Trophoblast cell (in vitro differentiated cells and primary cell): ENCODE measurements around the gene PON3.

Experiments
- DNase-seq, 2 donors: peaks; one replicate each; pipeline ENCODE4 v3.0.0-alpha.2; 2016
- H2AFZ ChIP-seq: 2 replicates; pipeline ENCODE4 v1.6.1; 2013; ENCODE audit warnings: low read length, moderate library complexity, mild to moderate bottlenecking; ENCODE audit not compliant: insufficient read depth, poor library complexity
- H2AK5ac ChIP-seq: 2 replicates; pipeline ENCODE4 v1.6.1; 2013; ENCODE audit warnings: mild to moderate bottlenecking, low read length
- H2BK120ac ChIP-seq: 2 replicates; pipeline ENCODE4 v1.6.1; 2013; ENCODE audit warnings: low read length, mild to moderate bottlenecking, moderate library complexity; ENCODE audit not compliant: insufficient read depth, poor library complexity
- H2BK12ac ChIP-seq: 2 replicates; pipeline ENCODE4 v1.6.1; 2013; ENCODE audit warnings: mild to moderate bottlenecking, low read length, moderate library complexity
- H2BK5ac ChIP-seq: 2 replicates; pipeline ENCODE4 v1.6.1; 2013; ENCODE audit warnings: low read length, low read depth, moderate library complexity, mild to moderate bottlenecking; ENCODE audit not compliant: poor library complexity
- H3K14ac ChIP-seq: 2 replicates; pipeline ENCODE4 v1.6.1; 2013; ENCODE audit warnings: mild to moderate bottlenecking, low read length
- H3K18ac ChIP-seq: 2 replicates; pipeline ENCODE4 v1.6.1; 2013; ENCODE audit warnings: mild to moderate bottlenecking, low read length
- H3K23ac ChIP-seq: 2 replicates; pipeline ENCODE4 v1.6.1; 2013; ENCODE audit warnings: low read length
- H3K27ac ChIP-seq: 2 replicates; pipeline ENCODE4 v1.5.1; 2013; ENCODE audit warnings: low read depth, mild to moderate bottlenecking, inconsistent platforms, low read length, moderate library complexity
- H3K27me3 ChIP-seq: 2 replicates; pipeline ENCODE4 v1.6.1; 2013; ENCODE audit warnings: inconsistent platforms, mild to moderate bottlenecking, low read length, moderate library complexity; ENCODE audit not compliant: insufficient read depth
- H3K36me3 ChIP-seq, 2 experiments: 1 replicate in 1 of 2; 2 replicates in 1 of 2; pipeline ENCODE4 v1.6.1; 2013; ENCODE audit warnings: low read length in 2 of 2, mild to moderate bottlenecking in 2 of 2, moderate library complexity in 1 of 2; ENCODE audit not compliant: insufficient read depth in 2 of 2, control insufficient read depth in 1 of 2
- H3K4ac ChIP-seq: 2 replicates; pipeline ENCODE4 v1.6.1; 2013; ENCODE audit warnings: low read depth, mild to moderate bottlenecking, low read length, moderate library complexity
- H3K4me1 ChIP-seq, 2 experiments: 1 replicate in 1 of 2; 2 replicates in 1 of 2; pipeline ENCODE4 v1.6.1; 2013; ENCODE audit warnings: low read length in 2 of 2, mild to moderate bottlenecking in 2 of 2, moderate library complexity in 1 of 2; ENCODE audit not compliant: insufficient read depth in 2 of 2, control insufficient read depth in 1 of 2
- H3K4me2 ChIP-seq: 2 replicates; pipeline ENCODE4 v1.6.1; 2013; ENCODE audit warnings: inconsistent platforms, mild to moderate bottlenecking, low read length, moderate library complexity
- H3K4me3 ChIP-seq: 2 replicates; pipeline ENCODE4 v1.5.1; 2013; ENCODE audit warnings: mild to moderate bottlenecking, low read depth, low read length, inconsistent platforms
- H3K79me1 ChIP-seq: one replicate; pipeline ENCODE4 v1.6.1; 2013; ENCODE audit warnings: low read length
- H3K79me2 ChIP-seq: 2 replicates; pipeline ENCODE4 v1.6.1; 2013; ENCODE audit warnings: low read length, mild to moderate bottlenecking; ENCODE audit not compliant: control insufficient read depth, insufficient read depth, poor library complexity
- H3K9ac ChIP-seq: 2 replicates; pipeline ENCODE4 v1.6.1; 2013; ENCODE audit warnings: mild to moderate bottlenecking, low read length
- H3K9me3 ChIP-seq: 2 replicates; pipeline ENCODE4 v1.6.1; 2013; ENCODE audit warnings: low read depth, mild to moderate bottlenecking, control low read depth, inconsistent platforms, low read length; ENCODE audit not compliant: insufficient read depth
- H4K12ac ChIP-seq: 2 replicates; pipeline ENCODE4 v1.6.1; 2013; ENCODE audit warnings: low read depth, mild to moderate bottlenecking, low read length, moderate library complexity
- H4K8ac ChIP-seq: 2 replicates; pipeline ENCODE4 v1.6.1; 2013; ENCODE audit warnings: low read depth, mild to moderate bottlenecking, low read length, moderate library complexity
- H4K91ac ChIP-seq: one replicate; pipeline ENCODE4 v1.6.1; 2013; ENCODE audit warnings: low read depth, mild to moderate bottlenecking, low read length, moderate library complexity
- WGBS: extraction: QIAGEN DNeasy Blood & Tissue Kit; methylation state at CpG from one replicate; pipeline ENCODE4 v1.1.7; 2013; ENCODE audit warnings: missing lambda C conversion rate; ENCODE audit not compliant: insufficient read length, insufficient coverage; ENCODE audit errors: extremely low coverage; 5-methylcytosine and 5-hydroxymethylcytosine counted together

The PON3 gene

DNA sequence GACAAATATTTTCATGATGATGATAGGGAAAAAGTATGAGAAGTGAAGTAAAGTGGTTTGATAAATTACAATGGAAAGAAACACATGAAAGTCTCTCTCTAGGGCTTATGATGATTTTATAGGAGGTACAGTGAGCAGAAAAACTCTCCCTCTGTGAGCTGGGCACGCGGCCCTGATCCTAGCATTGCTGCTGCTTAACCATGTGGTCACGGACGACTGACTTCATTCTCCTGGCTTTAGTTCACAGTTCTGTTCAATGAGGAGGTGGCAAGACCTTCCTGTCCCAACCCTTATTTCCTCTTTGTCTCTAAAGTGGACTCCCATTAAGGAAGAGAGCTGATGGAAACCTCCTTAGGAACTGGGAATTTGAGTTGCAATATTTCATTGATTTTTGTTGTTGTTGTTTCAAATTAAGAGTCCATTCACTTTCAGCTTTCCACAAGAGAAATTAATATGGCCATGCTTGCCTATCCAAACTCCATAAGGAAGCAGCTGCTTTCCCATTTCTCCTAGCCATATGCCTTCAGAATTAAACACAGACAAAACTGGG, 8.2 kb upstream of the PON3 start:
- Histone ChIP-seq H3K4ac (no peak overlapping the region), H3K14ac (no peak overlapping the region), H3K27ac (no peak overlapping the region), H3K4me1 (no peaks in the 10 kb centered on the region), H2AK5ac (no peak overlapping the region), H3K23ac (no peak overlapping the region), H4K91ac (no peak overlapping the region), H4K8ac (no peak overlapping the region), H3K4me3 (no peak overlapping the region), H3K27me3 (no peaks in the 10 kb centered on the region), H3K9ac (no peak overlapping the region), H3K9me3 (no peaks in the 10 kb centered on the region), H3K79me1 (no peaks in the 10 kb centered on the region), H3K18ac (no peak overlapping the region), H3K36me3 (peaks cover 2 to 6% of the 10 kb centered on the region in 2 experiments), H2AFZ (no peak overlapping the region), H3K79me2 (no peaks in the 10 kb centered on the region), H2BK5ac (no peak overlapping the region), H4K12ac (no peak overlapping the region), H3K4me2 (no peak overlapping the region), H2BK120ac (no peak overlapping the region), H2BK12ac (no peak overlapping the region)
- no peak for DNase-seq
- no CpG with 5 or more reads among the region's 4 CpGs for WGBS

DNA sequence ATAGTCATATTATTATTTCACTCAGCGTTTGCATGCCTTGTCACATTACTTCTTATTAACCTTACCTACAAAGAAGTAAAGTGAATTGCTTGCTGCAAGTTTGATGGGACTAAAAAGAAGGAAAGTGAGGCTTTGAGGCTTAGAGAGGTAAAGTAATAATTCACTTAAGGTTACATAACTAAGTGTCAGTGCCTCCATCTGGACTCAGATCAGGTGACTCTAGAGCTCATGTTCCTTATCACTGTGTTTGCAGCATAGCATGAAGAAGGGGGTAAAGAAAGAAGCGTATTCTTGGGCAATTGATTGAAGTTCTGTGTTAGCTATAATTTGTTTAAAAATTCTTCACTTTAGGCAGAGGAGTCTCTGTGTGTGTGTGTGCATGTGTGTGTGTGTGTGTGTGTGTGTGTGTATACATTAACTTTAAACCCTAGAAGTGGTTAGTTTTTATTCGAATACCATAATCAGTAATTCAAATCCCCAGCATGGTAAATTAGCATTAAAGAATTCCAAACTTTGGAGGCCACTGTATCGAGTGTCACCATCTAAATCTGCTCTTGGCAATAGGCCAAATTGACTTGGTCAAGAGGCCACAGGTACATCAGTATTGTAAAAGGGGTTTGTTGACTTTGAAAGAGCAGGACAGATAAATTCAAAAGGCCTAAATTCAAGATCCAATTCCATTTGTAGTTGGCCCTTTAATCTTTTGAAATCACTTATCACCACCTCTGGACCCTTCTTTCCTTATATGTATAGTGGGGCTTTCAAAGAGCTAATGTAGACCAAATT, 2.2 kb upstream of the PON3 start:
- Histone ChIP-seq H3K27ac (no peak overlapping the region), H3K4ac (no peak overlapping the region), H3K4me1 (no peaks in the 10 kb centered on the region), H3K79me2 (no peaks in the 10 kb centered on the region), H3K18ac (no peak overlapping the region), H2BK120ac (no peak overlapping the region), H4K8ac (no peak overlapping the region), H3K9ac (no peak overlapping the region), H3K4me3 (no peak overlapping the region), H3K23ac (no peak overlapping the region), H3K36me3 (no peaks in the 10 kb centered on the region), H2BK5ac (no peak overlapping the region), H3K9me3 (peaks cover 2% of the 10 kb centered on the region), H2AK5ac (no peak overlapping the region), H2AFZ (no peak overlapping the region), H3K4me2 (no peak overlapping the region), H3K79me1 (no peaks in the 10 kb centered on the region), H3K14ac (no peak overlapping the region), H2BK12ac (no peak overlapping the region), H4K12ac (no peak overlapping the region), H4K91ac (no peak overlapping the region), H3K27me3 (no peaks in the 10 kb centered on the region)
- no peak for DNase-seq
- WGBS = no CpG with 5 or more reads among the region's 4 CpGs

DNA sequence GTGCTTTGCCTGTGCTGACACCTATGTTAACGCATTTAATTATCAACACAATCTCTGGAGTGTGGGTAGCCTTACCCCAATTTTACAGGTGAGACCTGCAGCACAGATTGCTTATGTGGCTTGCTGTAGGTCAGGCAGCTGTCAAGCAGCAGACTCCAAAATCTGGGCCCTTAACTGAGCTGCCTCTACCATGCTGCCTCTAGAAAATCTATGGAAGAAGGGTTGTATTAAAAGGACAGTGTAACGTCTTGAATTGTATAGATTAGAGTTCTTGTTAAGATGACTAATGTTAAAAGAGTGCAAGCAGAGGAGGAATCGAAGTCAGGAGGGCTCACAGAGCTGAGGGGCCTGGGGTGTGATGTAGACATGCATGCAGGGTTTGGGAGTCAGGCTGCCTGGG, 1.2 kb upstream of the PON3 start:
- H2AFZ ChIP-seq = no peak overlapping the region
- no peak for DNase-seq
- whole genome bisulfite sequencing = no CpG with 5 or more reads among the region's 3 CpGs

DNA sequence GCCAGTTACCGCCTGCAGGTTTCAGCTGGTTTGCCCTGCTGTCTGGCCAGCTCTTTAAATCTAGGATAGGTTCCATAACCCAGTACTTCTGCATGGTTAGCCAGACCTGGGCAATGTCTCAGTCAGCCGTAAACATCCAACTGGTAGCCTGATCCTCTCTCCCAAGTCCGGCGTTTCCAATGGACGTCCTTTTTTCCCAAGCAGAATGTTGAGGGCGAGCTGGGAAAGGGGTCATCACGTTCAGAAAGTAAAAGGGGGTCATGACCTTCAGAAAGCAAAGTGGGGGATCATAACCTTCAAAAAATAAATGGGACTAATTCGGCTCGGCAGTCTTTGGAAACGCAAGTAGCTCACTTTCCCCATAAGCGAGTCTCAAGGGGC, 430 bp downstream of the PON3 start:
- Histone ChIP-seq H2BK12ac (no peak overlapping the region), H3K9me3 (peaks cover 2% of the 10 kb centered on the region), H3K27ac (no peak overlapping the region), H3K27me3 (no peaks in the 10 kb centered on the region), H3K14ac (no peak overlapping the region), H2BK120ac (no peak overlapping the region), H3K79me1 (no peaks in the 10 kb centered on the region), H2BK5ac (no peak overlapping the region), H2AFZ (no peak overlapping the region), H3K79me2 (no peaks in the 10 kb centered on the region), H3K36me3 (no peaks in the 10 kb centered on the region), H4K91ac (no peak overlapping the region), H3K9ac (no peak overlapping the region), H2AK5ac (no peak overlapping the region), H4K12ac (no peak overlapping the region), H3K4me3 (no peak overlapping the region), H3K23ac (no peak overlapping the region), H3K4me2 (no peak overlapping the region), H4K8ac (no peak overlapping the region), H3K4ac (no peak overlapping the region), H3K4me1 (no peaks in the 10 kb centered on the region), H3K18ac (no peak overlapping the region)
- DNase-seq = peak in 1 of 2 donors; percentile 10
- no CpG with 5 or more reads among the region's 11 CpGs for WGBS

More for the DNA sequence above, 1.2 kb upstream of the PON3 start:
- H2BK120ac ChIP-seq = no peak overlapping the region
- H4K12ac ChIP-seq = no peak overlapping the region
- no peak overlapping the region for H2BK5ac ChIP-seq
- no peak overlapping the region for H4K8ac ChIP-seq
- H3K9ac ChIP-seq = no peak overlapping the region
- H3K27me3 ChIP-seq = no peaks in the 10 kb centered on the region
- no peak overlapping the region for H2AK5ac ChIP-seq
- H2BK12ac ChIP-seq = no peak overlapping the region
- H3K9me3 ChIP-seq = peaks cover 2% of the 10 kb centered on the region
- H3K23ac ChIP-seq = no peak overlapping the region
- H4K91ac ChIP-seq = no peak overlapping the region
- no peak overlapping the region for H3K4me2 ChIP-seq
- no peaks in the 10 kb centered on the region for H3K36me3 ChIP-seq
- H3K4me1 ChIP-seq = no peaks in the 10 kb centered on the region
- no peak overlapping the region for H3K18ac ChIP-seq
- H3K4me3 ChIP-seq = no peak overlapping the region
- no peaks in the 10 kb centered on the region for H3K79me2 ChIP-seq
- no peaks in the 10 kb centered on the region for H3K79me1 ChIP-seq
- H3K14ac ChIP-seq = no peak overlapping the region
- H3K27ac ChIP-seq = no peak overlapping the region
- no peak overlapping the region for H3K4ac ChIP-seq
